K562 (cell line): ENCODE results near the gene MAP4K4. TPM values are rescaled to one million over a fixed set of nuclear protein-coding genes. Genes with fewer than 3 reads are reported as not detected.

Experiments
- ATAC-seq: fragments of 200-7000 bp; cut with Tn5 transposase; 3 replicates; pipeline ENCODE4 v1.9.1; 2020; ENCODE audit warnings: moderate library complexity
- BruUV-seq: library from RNA; stranded (reverse); fragments of 400-500 nt; replicated peaks from 2 replicates; lab custom pipeline; 2021; lab: Mats Ljungman, UMichigan
- CTCF ChIA-PET: fragments of 300-600 bp; formaldehyde crosslinking; extraction: SDS; loops from one replicate; lab custom pipeline; 2021; ENCODE audit warnings: low intra/inter-chr PET ratio; lab: Yijun Ruan, JAX
- POLR2A ChIA-PET: fragments of 300-600, 350-650 bp; sonication (Branson Sonifier 250); formaldehyde crosslinking; extraction: SDS; loops from one replicate; lab custom pipeline; 2021; ENCODE audit warnings: antibody characterized with exemption, inconsistent platforms; lab: Yijun Ruan, JAX
- DNase-seq, 4 experiments: peaks; one replicate each; pipeline versions ENCODE4 v3.0.0 to v3.0.0-alpha.2; 2011 to 2018; ENCODE audit warnings: low spot score in 3 of 4, mixed read lengths in 3 of 4; ENCODE audit errors: extremely low read depth in 1 of 4
- FAIRE-seq: peaks from 2 replicates; lab custom pipeline; 2011; peaks lifted over from hg19 to GRCh38; lab: Jason Lieb, UNC
- H2AFZ ChIP-seq: 2 replicates; pipeline ENCODE4 v1.6.0; 2011; ENCODE audit warnings: low read depth, low read length, control low read depth, inconsistent platforms
- H3K27ac ChIP-seq: fragments of 200-600 bp; 3 replicates; pipeline ENCODE4 v1.8.0; 2011; ENCODE audit warnings: low read depth, mild to moderate bottlenecking, control low read depth, inconsistent platforms, low read length, moderate library complexity, mixed read lengths; ENCODE audit errors: extremely low read depth
- H3K27me3 ChIP-seq, 2 experiments: fragments of 300-600 bp in 1 of 2; 2 replicates in 1 of 2; 3 replicates in 1 of 2; pipeline versions ENCODE4 v1.6.0 to v1.8.0; 2011; ENCODE audit warnings: inconsistent platforms in 2 of 2, low read length in 2 of 2, mild to moderate bottlenecking in 1 of 2, mixed read lengths in 1 of 2, moderate library complexity in 1 of 2; ENCODE audit not compliant: control insufficient read depth in 2 of 2, insufficient read depth in 2 of 2
- H3K36me3 ChIP-seq: fragments of 300-600 bp; 3 replicates; pipeline ENCODE4 v1.8.0; 2011; ENCODE audit warnings: mild to moderate bottlenecking, low read length, inconsistent platforms; ENCODE audit not compliant: control insufficient read depth, insufficient read depth
- H3K4me1 ChIP-seq, 2 experiments: fragments of 200-600 bp in 1 of 2; replicated peaks in 1 of 2; 2 replicates in 1 of 2; 3 replicates in 1 of 2; pipeline versions ENCODE4 v1.5.1 to v1.8.0; 2011; ENCODE audit warnings: inconsistent platforms in 2 of 2, low read length in 2 of 2, mild to moderate bottlenecking in 1 of 2, mixed read lengths in 1 of 2, moderate library complexity in 1 of 2; ENCODE audit not compliant: control insufficient read depth in 2 of 2, insufficient read depth in 2 of 2
- H3K4me2 ChIP-seq: 2 replicates; pipeline ENCODE4 v1.6.1; 2011; ENCODE audit warnings: low read length, control low read depth, inconsistent platforms, mixed read lengths; ENCODE audit not compliant: insufficient read depth
- H3K4me3 ChIP-seq: fragments of 200-600 bp; sonication (generic), shearing (Covaris generic); 2 replicates; pipeline ENCODE4 v1.5.1; 2016; ENCODE audit warnings: control low read depth, inconsistent platforms
- H3K79me2 ChIP-seq: fragments of 200-600 bp; 3 replicates; pipeline ENCODE4 v1.8.0; 2011; ENCODE audit warnings: low read length, inconsistent platforms; ENCODE audit not compliant: control insufficient read depth, insufficient read depth
- H3K9ac ChIP-seq, 2 experiments: 2 replicates each; pipeline versions ENCODE4 v1.6.0 to v1.6.1; 2011; ENCODE audit warnings: low read depth in 2 of 2, low read length in 2 of 2, control low read depth in 1 of 2, inconsistent platforms in 1 of 2, mild to moderate bottlenecking in 1 of 2, mixed read lengths in 1 of 2; ENCODE audit not compliant: insufficient read depth in 1 of 2
- H3K9me1 ChIP-seq: one replicate; pipeline ENCODE4 v1.6.0; 2011; ENCODE audit warnings: inconsistent platforms, mild to moderate bottlenecking, low read length, moderate library complexity; ENCODE audit not compliant: control insufficient read depth, insufficient read depth
- H3K9me3 ChIP-seq: replicated peaks from 2 replicates; pipeline ENCODE4 v1.5.1; 2011; ENCODE audit warnings: low read depth, low read length, inconsistent platforms; ENCODE audit not compliant: control insufficient read depth, insufficient read depth
- H4K20me1 ChIP-seq: replicated peaks from 2 replicates; pipeline ENCODE4 v1.6.1; 2011; ENCODE audit warnings: low read length, inconsistent platforms, mixed read lengths; ENCODE audit not compliant: control insufficient read depth, insufficient read depth
- BCL6 ChIP-seq: fragments of 250-450 bp; sonication (Bioruptor Pico); IDR thresholded peaks from 2 replicates; pipeline ENCODE4 v1.4.0; 2020
- BHLHE40 ChIP-seq: IDR thresholded peaks from 2 replicates; pipeline ENCODE4 v1.6.1; 2011; ENCODE audit warnings: low read length, improper control_type of control experiment
- GATAD2B ChIP-seq: fragments of 450-650 bp; IDR thresholded peaks from 2 replicates; pipeline ENCODE4 v1.6.1; 2017; ENCODE audit warnings: mild to moderate bottlenecking, borderline replicate concordance
- HDAC2 ChIP-seq: fragments of 450-650 bp; IDR thresholded peaks from 2 replicates; pipeline ENCODE4 v1.6.1; 2016; ENCODE audit warnings: mild to moderate bottlenecking
- HMBOX1 ChIP-seq: sonication (generic); IDR thresholded peaks from 2 replicates; pipeline ENCODE4 v1.6.1; 2016
- MIER1 ChIP-seq: fragments of 450-650 bp; IDR thresholded peaks from 2 replicates; pipeline ENCODE4 v1.6.1; 2016; ENCODE audit warnings: antibody characterized with exemption, mild to moderate bottlenecking, low read depth
- NCOA6 ChIP-seq: fragments of 450-650 bp; IDR thresholded peaks from 2 replicates; pipeline ENCODE4 v1.6.1; 2017; ENCODE audit warnings: mild to moderate bottlenecking
- PHF21A ChIP-seq: fragments of 450-650 bp; IDR thresholded peaks from 2 replicates; pipeline ENCODE4 v1.6.1; 2017; ENCODE audit warnings: low read depth, borderline replicate concordance
- ZNF134 ChIP-seq: fragments of 250-450 bp; sonication (Bioruptor Pico); conservative IDR thresholded peaks from 2 replicates; pipeline ENCODE4 v1.4.0; 2020
- ZNF407 ChIP-seq: fragments of 450-650 bp; IDR thresholded peaks from 2 replicates; pipeline ENCODE4 v1.6.1; 2016; ENCODE audit warnings: low read depth
- ZNF408 ChIP-seq: fragments of 250-450 bp; sonication (Bioruptor Pico); IDR thresholded peaks from 2 replicates; pipeline ENCODE4 v1.4.0; 2020; ENCODE audit warnings: low read depth, mild to moderate bottlenecking, moderate library complexity
- ZNF511 ChIP-seq: sonication (generic); formaldehyde crosslinking; IDR thresholded peaks from 2 replicates; pipeline ENCODE4 v1.8.0; 2022; ENCODE audit warnings: mild to moderate bottlenecking, missing genetic modification reagents
- WGBS: fragments of 100-300 bp; shearing (Covaris generic); methylation state at CpG from one replicate; pipeline ENCODE4 v1.1.6; 2016; ENCODE audit warnings: low coverage, mixed read lengths; ENCODE audit not compliant: insufficient coverage; ENCODE audit errors: missing lambda C conversion rate; 5-methylcytosine and 5-hydroxymethylcytosine counted together
- in situ Hi-C: fragments of 300-500 bp; cut with MboI; formaldehyde crosslinking; loops from 4 replicates; pipeline ENCODE4 v1.15.0; 2018; ENCODE audit warnings: inconsistent platforms, mixed read lengths
- intact Hi-C: fragments of 100-400 bp; cut with micrococcal nuclease; formaldehyde crosslinking; loops from 2 replicates; pipeline ENCODE4 v1.14.2; 2022
- polyA plus RNA-seq, 8 experiments: library from polyadenylated mRNA; depleted of rRNA in 4 of 8; stranded (reverse) in 5 of 8; unstranded in 3 of 8; fragments of >200 nt; fragmentation: Nextera tagmentation in 2 of 8; fragmentation: Illumina TruSeq in 1 of 8; extraction: Ambion mirVana in 2 of 8; extraction: Trizol in 1 of 8; gene quantifications; 2 replicates each; pipeline versions ENCODE4 v1.2.1 to v1.2.3, GENCODE V29; 2011 to 2014; ENCODE audit warnings: inconsistent platforms in 1 of 8, missing spikeins in 1 of 8
- total RNA-seq, 7 experiments: library from RNA; depleted of rRNA in 6 of 7; stranded (reverse); fragments of >200 nt in 6 of 7; fragmentation: Illumina TruSeq in 2 of 7; extraction: Trizol in 2 of 7; gene quantifications; 2 replicates each; pipeline versions ENCODE4 v1.2.1 to v1.2.3, GENCODE V29; 2011 to 2021; ENCODE audit warnings: low replicate concordance in 1 of 7
- TF ChIP-seq, protein P1 (sequence below): fragments of 250-450 bp; sonication (Bioruptor Pico); IDR thresholded peaks from 2 replicates; pipeline ENCODE4 v1.6.1; 2021; ENCODE audit warnings: mild to moderate bottlenecking

MAP4K4 gene
- total and polyA plus RNA-seq, 9 of the 15 experiments (the other 6 are each of a cell fraction or from before 2014, with no cell fraction given): 7.6 to 76.4 (median 50.6) TPM

- H3K4me3 ChIP-seq: no peak overlapping the region
- BruUV-seq: no TSS peak
- ChIA-PET POLR2A (no interaction called here), CTCF (no interaction called here)
- H3K4me1 ChIP-seq: no peaks in the 10 kb centered on the region
- no peaks in the 10 kb centered on the region for H3K79me2 ChIP-seq
- 14% methylated on average over 1 of the region's 1 CpG for WGBS
- intact Hi-C loops (no loop called here), in situ Hi-C loops (no loop called here)
- DNase-seq (no peak), ATAC-seq (no peak), FAIRE-seq (no peak)
- H3K36me3 ChIP-seq: no peaks in the 10 kb centered on the region
- no peaks in the 10 kb centered on the region for H3K9me1 ChIP-seq
- H3K27me3 ChIP-seq: 0 out of 5 replicates have a peak, but pooled peaks cover 0 to 4% of the 10 kb centered on the region in 2 experiments
- no peak overlapping the region for H3K9ac ChIP-seq
- no peak overlapping the region for H3K4me2 ChIP-seq
- no peaks in the 10 kb centered on the region for H3K9me3 ChIP-seq
- H2AFZ ChIP-seq: no peak overlapping the region
- H3K27ac ChIP-seq: no peak overlapping the region
- H4K20me1 ChIP-seq: no peaks in the 10 kb centered on the region
- TF ChIP-seq ZNF134 (CRISPR knock-in tag): no peak
- TF ChIP-seq, protein P1, sequence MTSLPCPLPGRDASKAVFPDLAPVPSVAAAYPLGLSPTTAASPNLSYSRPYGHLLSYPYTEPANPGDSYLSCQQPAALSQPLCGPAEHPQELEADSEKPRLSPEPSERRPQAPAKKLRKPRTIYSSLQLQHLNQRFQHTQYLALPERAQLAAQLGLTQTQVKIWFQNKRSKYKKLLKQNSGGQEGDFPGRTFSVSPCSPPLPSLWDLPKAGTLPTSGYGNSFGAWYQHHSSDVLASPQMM (CRISPR knock-in tag): no peak
- no peak for TF ChIP-seq BCL6 (CRISPR knock-in tag)
- no peak for TF ChIP-seq MIER1
- no peak for TF ChIP-seq ZNF408 (CRISPR knock-in tag)
- no peak for TF ChIP-seq NCOA6
- no peak for TF ChIP-seq GATAD2B
- TF ChIP-seq HDAC2: no peak
- no peak for TF ChIP-seq BHLHE40
- TF ChIP-seq ZNF407: no peak
- TF ChIP-seq PHF21A: no peak
- TF ChIP-seq ZNF511 (CRISPR knock-in tag): no peak
- TF ChIP-seq HMBOX1: no peak
These were observed 202.4 kb downstream of the MAP4K4 start for GRCh38 chr2:101899871-101900270.
